GM23338 (cell line): ENCODE measurements around the gene MPPED2. TPM values are rescaled to one million over a fixed set of nuclear protein-coding genes. Genes with fewer than 3 reads are reported as not detected.

ENCODE experiments used
- ATAC-seq: fragments of 200-7000 bp; cut with Tn5 transposase; 3 replicates; pipeline ENCODE4 v1.9.1; 2020
- DNase-seq: peaks from one replicate; pipeline ENCODE4 v3.0.0-alpha.2; 2015; ENCODE audit warnings: low spot score
- H2AFZ ChIP-seq: fragments of 200-600 bp; sonication (generic); 2 replicates; pipeline ENCODE4 v1.8.0; 2016; ENCODE audit warnings: antibody characterized with exemption, mild to moderate bottlenecking, moderate library complexity
- H3F3A ChIP-seq: fragments of 200-600 bp; sonication (generic); replicated peaks from 2 replicates; pipeline ENCODE4 v1.8.0; 2017; ENCODE audit warnings: antibody characterized with exemption, mixed run types, low read depth
- H3K27ac ChIP-seq: fragments of 200-600 bp; sonication (generic); 2 replicates; pipeline ENCODE4 v1.6.1; 2016; ENCODE audit warnings: low read depth
- H3K27me3 ChIP-seq: fragments of 200-600 bp; sonication (generic); 2 replicates; pipeline ENCODE4 v1.8.0; 2016; ENCODE audit warnings: mild to moderate bottlenecking, mixed run types, moderate library complexity; ENCODE audit not compliant: insufficient read depth
- H3K36me3 ChIP-seq: fragments of 200-600 bp; sonication (generic); 2 replicates; pipeline ENCODE4 v1.8.0; 2016; ENCODE audit warnings: mild to moderate bottlenecking; ENCODE audit not compliant: insufficient read depth
- H3K4me1 ChIP-seq: fragments of 200-600 bp; sonication (generic); 2 replicates; pipeline ENCODE4 v1.8.0; 2016; ENCODE audit warnings: mild to moderate bottlenecking, moderate library complexity; ENCODE audit not compliant: insufficient read depth
- H3K4me2 ChIP-seq: fragments of 200-600 bp; sonication (generic); 2 replicates; pipeline ENCODE4 v1.7.1; 2017; ENCODE audit warnings: mixed run types
- H3K4me3 ChIP-seq: fragments of 200-600 bp; sonication (generic); 2 replicates; pipeline ENCODE4 v1.6.1; 2016; ENCODE audit warnings: mixed run types
- H3K79me2 ChIP-seq: fragments of 200-600 bp; sonication (generic); replicated peaks from 2 replicates; pipeline ENCODE4 v1.8.0; 2017; ENCODE audit warnings: mild to moderate bottlenecking; ENCODE audit not compliant: insufficient read depth
- H3K9me2 ChIP-seq: fragments of 200-600 bp; sonication (generic); 2 replicates; pipeline ENCODE4 v1.8.0; 2017; ENCODE audit not compliant: insufficient read depth
- H4K20me1 ChIP-seq: fragments of 200-600 bp; sonication (generic); replicated peaks from 2 replicates; pipeline ENCODE4 v1.8.0; 2017; ENCODE audit warnings: mild to moderate bottlenecking; ENCODE audit not compliant: insufficient read depth
- H3K27ac Mint-ChIP-seq: 2 replicates; pipeline ENCODE4 v1.8.0; 2020; ENCODE audit warnings: inconsistent platforms, mild to moderate bottlenecking, moderate library complexity, mixed read lengths
- H3K27me3 Mint-ChIP-seq: 3 replicates; pipeline ENCODE4 v1.8.0; 2022; ENCODE audit warnings: low read depth, mild to moderate bottlenecking, moderate library complexity, mixed read lengths, inconsistent platforms; ENCODE audit not compliant: insufficient read depth, poor library complexity
- H3K36me3 Mint-ChIP-seq: 3 replicates; pipeline ENCODE4 v1.8.0; 2021; ENCODE audit warnings: low read depth, mild to moderate bottlenecking, inconsistent platforms, moderate library complexity, mixed read lengths
- H3K4me1 Mint-ChIP-seq: 3 replicates; pipeline ENCODE4 v1.8.0; 2020; ENCODE audit warnings: mild to moderate bottlenecking, inconsistent platforms, mixed read lengths
- H3K4me3 Mint-ChIP-seq: 3 replicates; pipeline ENCODE4 v1.8.0; 2021; ENCODE audit warnings: moderate library complexity, mild to moderate bottlenecking, inconsistent platforms, mixed read lengths
- H3K9me3 Mint-ChIP-seq: 3 replicates; pipeline ENCODE4 v1.8.0; 2020; ENCODE audit warnings: moderate library complexity, mild to moderate bottlenecking, inconsistent platforms, mixed read lengths
- ETS1 ChIP-seq: IDR thresholded peaks from 2 replicates; pipeline ENCODE4 v1.6.1; 2016; ENCODE audit warnings: antibody characterized with exemption
- EZH2 ChIP-seq: fragments of 200-600 bp; sonication (generic); IDR thresholded peaks from one replicate; pipeline ENCODE4 v1.8.0; 2017; ENCODE audit warnings: antibody characterized with exemption, mild to moderate bottlenecking, low read depth; ENCODE audit not compliant: unreplicated experiment
- EZH2phosphoT487 ChIP-seq: fragments of 200-600 bp; sonication (generic); IDR thresholded peaks from one replicate; pipeline ENCODE4 v1.8.1; 2018; ENCODE audit warnings: antibody characterized with exemption; ENCODE audit not compliant: unreplicated experiment
- JUNB ChIP-seq: IDR thresholded peaks from one replicate; pipeline ENCODE4 v1.6.1; 2016; ENCODE audit warnings: antibody characterized with exemption; ENCODE audit not compliant: unreplicated experiment
- NANOG ChIP-seq: IDR thresholded peaks from 2 replicates; pipeline ENCODE4 v1.6.1; 2016; ENCODE audit warnings: antibody characterized with exemption, borderline replicate concordance
- STAT1 ChIP-seq: IDR thresholded peaks from one replicate; pipeline ENCODE4 v1.6.1; 2016; ENCODE audit warnings: antibody characterized with exemption; ENCODE audit not compliant: unreplicated experiment
- ZNF114 ChIP-seq: fragments of 250-450 bp; sonication (Bioruptor Pico); IDR thresholded peaks from 2 replicates; pipeline ENCODE4 v1.5.0; 2020; ENCODE audit warnings: mild to moderate bottlenecking, moderate library complexity
- ZNF331 ChIP-seq: fragments of 250-450 bp; sonication (Bioruptor Pico); IDR thresholded peaks from 2 replicates; pipeline ENCODE4 v1.5.0; 2020; ENCODE audit warnings: low read depth, mild to moderate bottlenecking, moderate library complexity
- polyA plus RNA-seq: library from polyadenylated mRNA; unstranded; fragments of >200 nt; fragmentation: Nextera tagmentation; extraction: Ambion mirVana; gene quantifications from 2 replicates; pipeline ENCODE4 v1.2.1, GENCODE V29; 2016
- total RNA-seq: library from RNA; depleted of rRNA; stranded (reverse); fragments of >200 nt; shearing (Covaris generic); gene quantifications from 2 replicates; pipeline ENCODE4 v1.2.3, GENCODE V29; 2014
- TF ChIP-seq, protein P1 (sequence below): IDR thresholded peaks from one replicate; pipeline ENCODE4 v1.6.1; 2018; ENCODE audit warnings: antibody characterized with exemption; ENCODE audit not compliant: unreplicated experiment

Gene MPPED2
- total and polyA plus RNA-seq, 2 experiments from 2014 or later, result 4.4 to 6.8 TPM

GRCh38 chr11:30446520-30446919, 139.6 kb downstream of the MPPED2 start:
- peak overlapping the region; percentile 50 for H3K4me2 ChIP-seq
- peaks cover 9% of the 10 kb centered on the region for H3K27me3 Mint-ChIP-seq
- no peak overlapping the region for H3K27ac Mint-ChIP-seq
- H3K4me3 Mint-ChIP-seq, result no peak overlapping the region
- peak overlapping the region; percentile 78 for H3K27ac ChIP-seq
- H3K4me1 Mint-ChIP-seq, result peaks cover 48% of the 10 kb centered on the region
- H3K27me3 ChIP-seq, result no peaks in the 10 kb centered on the region
- H3K4me3 ChIP-seq, result peak overlapping the region; percentile 12; the same call in 1 of the 2 replicates
- ATAC-seq (no peak), DNase-seq (peak; percentile 32)
- no peaks in the 10 kb centered on the region for H3K9me3 Mint-ChIP-seq
- H3K79me2 ChIP-seq, result no peaks in the 10 kb centered on the region
- H4K20me1 ChIP-seq, result no peaks in the 10 kb centered on the region
- no peaks in the 10 kb centered on the region for H3K36me3 Mint-ChIP-seq
- no peaks in the 10 kb centered on the region for H3K9me2 ChIP-seq
- 0 out of 2 replicates have a peak, but pooled peaks cover under 1% of the 10 kb centered on the region for H3F3A ChIP-seq
- TF ChIP-seq ZNF331, result no peak
- TF ChIP-seq, protein P1, sequence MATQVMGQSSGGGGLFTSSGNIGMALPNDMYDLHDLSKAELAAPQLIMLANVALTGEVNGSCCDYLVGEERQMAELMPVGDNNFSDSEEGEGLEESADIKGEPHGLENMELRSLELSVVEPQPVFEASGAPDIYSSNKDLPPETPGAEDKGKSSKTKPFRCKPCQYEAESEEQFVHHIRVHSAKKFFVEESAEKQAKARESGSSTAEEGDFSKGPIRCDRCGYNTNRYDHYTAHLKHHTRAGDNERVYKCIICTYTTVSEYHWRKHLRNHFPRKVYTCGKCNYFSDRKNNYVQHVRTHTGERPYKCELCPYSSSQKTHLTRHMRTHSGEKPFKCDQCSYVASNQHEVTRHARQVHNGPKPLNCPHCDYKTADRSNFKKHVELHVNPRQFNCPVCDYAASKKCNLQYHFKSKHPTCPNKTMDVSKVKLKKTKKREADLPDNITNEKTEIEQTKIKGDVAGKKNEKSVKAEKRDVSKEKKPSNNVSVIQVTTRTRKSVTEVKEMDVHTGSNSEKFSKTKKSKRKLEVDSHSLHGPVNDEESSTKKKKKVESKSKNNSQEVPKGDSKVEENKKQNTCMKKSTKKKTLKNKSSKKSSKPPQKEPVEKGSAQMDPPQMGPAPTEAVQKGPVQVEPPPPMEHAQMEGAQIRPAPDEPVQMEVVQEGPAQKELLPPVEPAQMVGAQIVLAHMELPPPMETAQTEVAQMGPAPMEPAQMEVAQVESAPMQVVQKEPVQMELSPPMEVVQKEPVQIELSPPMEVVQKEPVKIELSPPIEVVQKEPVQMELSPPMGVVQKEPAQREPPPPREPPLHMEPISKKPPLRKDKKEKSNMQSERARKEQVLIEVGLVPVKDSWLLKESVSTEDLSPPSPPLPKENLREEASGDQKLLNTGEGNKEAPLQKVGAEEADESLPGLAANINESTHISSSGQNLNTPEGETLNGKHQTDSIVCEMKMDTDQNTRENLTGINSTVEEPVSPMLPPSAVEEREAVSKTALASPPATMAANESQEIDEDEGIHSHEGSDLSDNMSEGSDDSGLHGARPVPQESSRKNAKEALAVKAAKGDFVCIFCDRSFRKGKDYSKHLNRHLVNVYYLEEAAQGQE, result no peak
- TF ChIP-seq NANOG, result no peak
- TF ChIP-seq EZH2, result no peak
- TF ChIP-seq EZH2phosphoT487, result no peak
- H3K36me3 ChIP-seq, result no peaks in the 10 kb centered on the region
- H2AFZ ChIP-seq, result no peak overlapping the region
- peaks cover 42% of the 10 kb centered on the region for H3K4me1 ChIP-seq

DNA sequence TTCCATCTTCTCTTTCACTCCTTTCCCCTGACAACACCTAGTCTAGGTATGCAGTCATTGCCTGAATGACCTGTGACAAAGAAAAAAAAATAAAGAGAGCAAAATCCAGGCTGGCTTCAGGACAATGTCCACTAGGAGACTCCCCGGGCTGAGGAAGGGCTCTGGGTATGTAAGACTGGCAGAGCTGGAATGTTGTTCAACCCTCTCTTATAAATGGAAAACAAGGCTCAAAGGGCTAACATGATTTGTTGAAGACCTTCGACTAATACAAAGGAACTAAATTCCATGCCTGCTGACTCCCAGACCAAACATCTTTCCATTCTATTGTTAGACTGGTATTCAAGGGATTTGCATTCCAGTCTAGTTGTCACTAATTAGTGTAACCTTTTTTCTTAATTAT, 141.1 kb downstream of the MPPED2 start:
- Histone ChIP-seq H3K4me3 (no peak overlapping the region), H4K20me1 (no peaks in the 10 kb centered on the region), H3K4me2 (0 out of 2 replicates have a peak overlapping the region, but pooled peaks have one; percentile 25), H2AFZ (no peak overlapping the region), H3F3A (no peaks in the 10 kb centered on the region), H3K9me2 (no peaks in the 10 kb centered on the region), H3K27me3 (no peaks in the 10 kb centered on the region), H3K4me1 (peaks cover 37% of the 10 kb centered on the region), H3K36me3 (no peaks in the 10 kb centered on the region), H3K79me2 (no peaks in the 10 kb centered on the region), H3K27ac (0 out of 2 replicates have a peak overlapping the region, but pooled peaks have one; percentile 7)
- Mint-ChIP-seq H3K4me1 (peaks cover 39% of the 10 kb centered on the region), H3K36me3 (no peaks in the 10 kb centered on the region), H3K27ac (peak overlapping the region; percentile 43; the same call in 1 of the 2 replicates), H3K4me3 (no peak overlapping the region), H3K27me3 (peaks cover 5% of the 10 kb centered on the region), H3K9me3 (no peaks in the 10 kb centered on the region)
- peak; percentile 85 for ATAC-seq
- TF ChIP-seq ZNF114 (CRISPR knock-in tag) (no peak), STAT1 (no peak)
- peak; percentile 71 for DNase-seq

GRCh38 chr11:30440510-30440909, 145.6 kb downstream of the MPPED2 start:
- no peak overlapping the region for H2AFZ ChIP-seq
- H3K36me3 ChIP-seq, result no peaks in the 10 kb centered on the region
- H3K4me3 ChIP-seq, result no peak overlapping the region
- Mint-ChIP-seq H3K4me3 (no peak overlapping the region), H3K4me1 (peaks cover 17% of the 10 kb centered on the region), H3K27me3 (peaks cover 2% of the 10 kb centered on the region), H3K27ac (no peak overlapping the region), H3K36me3 (no peaks in the 10 kb centered on the region), H3K9me3 (no peaks in the 10 kb centered on the region)
- H3K4me1 ChIP-seq, result peaks cover 16% of the 10 kb centered on the region
- H3F3A ChIP-seq, result no peaks in the 10 kb centered on the region
- H3K27me3 ChIP-seq, result no peaks in the 10 kb centered on the region
- no peaks in the 10 kb centered on the region for H3K79me2 ChIP-seq
- no peaks in the 10 kb centered on the region for H4K20me1 ChIP-seq
- no peak for DNase-seq
- H3K27ac ChIP-seq, result no peak overlapping the region
- H3K4me2 ChIP-seq, result no peak overlapping the region
- H3K9me2 ChIP-seq, result no peaks in the 10 kb centered on the region
- ATAC-seq, result no peak
- TF ChIP-seq ZNF331 (no peak), ETS1 (no peak), ZNF114 (CRISPR knock-in tag) (no peak), JUNB (no peak), STAT1 (no peak), NANOG (no peak)
- TF ChIP-seq, protein P1, result no peak
